ENCODE data around the gene SOCS6.
A peak's percentile ranks its signal among the peaks of the same experiment; 100 is the strongest.
"Not testable (repeated sequence)": the region's sequence is repeated elsewhere in the genome, so short reads cannot be mapped to it uniquely, and the experiment has no call there.

The SOCS6 gene

DNA sequence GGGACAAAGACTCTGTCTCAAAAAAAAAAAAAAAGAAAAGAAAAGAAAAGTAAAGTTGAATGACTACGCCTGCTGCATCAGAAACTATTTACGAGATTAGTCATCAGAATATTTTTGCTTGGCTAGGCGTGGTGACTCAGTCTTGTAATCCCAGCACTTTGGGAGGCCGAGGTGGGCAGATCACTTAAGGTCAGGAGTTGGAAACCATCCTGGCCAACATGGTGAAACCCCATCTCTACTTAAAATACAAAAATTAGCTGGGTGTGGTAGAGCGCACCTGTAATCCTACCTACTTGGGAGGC, 69.2 kb downstream of the SOCS6 start:
- peak; percentile 94 for DNase-seq (ENCODE audit: low read depth)

DNA sequence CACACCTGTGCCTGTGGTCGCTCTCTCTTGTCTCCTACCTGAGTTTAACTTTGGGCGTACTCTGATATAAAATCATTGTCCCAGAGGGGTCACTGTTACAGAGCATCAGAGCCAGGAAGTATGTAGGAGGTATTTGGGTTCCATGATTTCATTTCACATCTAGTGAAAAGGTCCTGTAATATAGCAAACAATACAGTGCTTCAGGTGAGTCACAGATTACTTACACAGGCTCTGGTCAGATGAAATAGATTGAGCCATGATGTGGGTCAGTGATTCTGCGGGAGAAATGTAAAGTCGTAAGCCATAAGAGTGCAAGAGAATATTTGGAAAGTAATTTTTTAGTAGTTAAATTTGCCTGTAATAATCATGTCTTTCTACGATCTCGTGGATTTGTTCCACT, 70.2 kb downstream of the SOCS6 start:
- no peak for DNase-seq (ENCODE audit: low read depth)

DNA sequence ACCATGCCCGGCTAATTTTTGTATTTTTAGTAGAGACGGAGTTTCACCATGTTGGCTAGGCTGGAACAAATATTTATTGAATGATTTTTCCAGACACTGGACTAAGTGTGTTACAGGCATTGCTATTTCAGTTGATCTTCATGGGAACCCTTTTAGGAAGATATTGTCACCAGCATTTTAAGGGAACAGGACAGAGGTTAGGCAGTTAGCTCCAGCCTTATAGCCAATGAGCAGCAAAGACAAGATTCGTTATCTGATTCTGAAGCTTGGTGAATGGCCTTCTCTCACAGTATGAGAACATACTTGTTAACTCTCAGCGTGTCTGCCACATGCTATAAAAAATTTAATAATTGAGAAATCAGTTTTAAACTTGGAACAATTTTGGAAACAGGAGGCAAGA, 73.4 kb downstream of the SOCS6 start:
- no peak for DNase-seq (ENCODE audit: low read depth)

DNA sequence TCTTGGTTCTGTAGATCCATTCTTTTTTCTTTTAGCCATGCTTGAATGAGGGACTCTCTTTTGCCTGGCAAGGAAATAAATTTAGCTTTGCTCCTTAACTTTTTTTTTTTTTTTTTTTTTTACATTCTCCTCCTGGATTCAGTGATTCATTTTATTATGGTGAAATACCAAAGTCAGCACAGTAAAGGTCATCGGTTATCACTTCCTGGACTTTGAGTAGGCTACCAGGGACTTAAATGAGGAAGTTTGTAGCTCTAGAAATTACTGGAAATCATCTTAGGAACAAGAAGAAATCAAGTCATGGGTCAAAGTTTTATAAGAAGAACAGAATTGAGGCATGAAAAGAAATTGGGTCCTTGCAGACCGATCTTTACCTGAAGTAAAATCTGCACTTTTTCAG, 75.0 kb downstream of the SOCS6 start:
- peak; percentile 74 for DNase-seq (ENCODE audit: low read depth)

DNA sequence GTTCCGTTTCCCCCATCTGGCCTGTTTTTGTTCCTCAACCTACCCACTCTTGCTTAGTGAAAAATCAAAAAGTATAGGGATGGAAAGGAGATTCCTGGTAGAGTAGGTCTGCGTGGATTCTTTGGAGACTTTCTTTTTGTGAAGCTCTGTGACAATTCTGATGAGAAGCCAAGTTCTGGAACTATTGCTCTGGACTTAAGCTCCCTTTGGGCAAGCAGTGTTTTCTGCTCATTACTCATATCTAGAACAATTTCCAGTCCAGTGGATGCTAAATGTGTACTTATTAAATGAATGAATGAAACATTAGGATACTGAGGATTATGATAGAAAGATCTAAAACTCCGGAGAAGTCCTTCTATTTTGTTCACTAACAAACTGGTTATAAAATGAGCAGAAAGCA, 76.5 kb downstream of the SOCS6 start:
- peak; percentile 39 for DNase-seq (ENCODE audit: low read depth)

DNA sequence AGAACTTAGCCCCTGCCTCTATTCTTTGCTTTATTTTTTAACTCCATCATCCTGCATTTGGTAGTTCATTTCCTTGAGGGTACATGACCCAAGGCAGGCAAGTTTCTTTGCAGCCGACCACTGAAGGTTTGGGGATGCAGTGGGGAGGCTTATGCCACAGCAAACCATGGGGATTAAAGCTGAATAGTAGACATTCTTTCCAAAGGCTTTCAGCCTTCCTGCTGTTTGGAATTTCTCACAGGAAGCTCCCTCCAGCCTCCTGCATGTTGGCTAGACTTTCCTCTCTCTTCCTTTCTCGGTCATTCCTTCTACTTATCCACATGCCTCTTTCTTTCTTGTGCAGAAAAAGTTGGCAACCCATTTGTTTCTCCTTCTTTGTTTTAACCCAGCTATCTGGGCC, 77.3 kb downstream of the SOCS6 start:
- DNase-seq (ENCODE audit: low read depth) = peak; percentile 64

DNA sequence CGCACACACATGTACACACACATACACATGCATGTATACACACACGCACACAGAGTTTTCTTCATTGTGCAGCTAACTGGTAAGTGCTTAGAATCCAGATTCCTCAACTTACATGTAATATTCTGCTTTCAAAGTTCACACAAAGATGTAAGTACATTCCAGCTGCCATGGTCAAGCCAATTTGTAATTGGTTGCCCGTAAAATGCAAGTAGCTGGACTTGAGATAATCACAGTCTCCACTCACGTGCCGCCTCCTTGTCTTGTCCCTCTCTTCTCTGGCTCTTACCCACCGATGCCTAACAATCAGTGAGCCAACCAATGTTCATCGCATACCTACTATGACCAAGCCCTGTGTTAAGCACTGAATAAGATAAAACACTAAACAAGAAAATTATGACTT, 77.8 kb downstream of the SOCS6 start:
- peak; percentile 54 for DNase-seq (ENCODE audit: low read depth)

DNA sequence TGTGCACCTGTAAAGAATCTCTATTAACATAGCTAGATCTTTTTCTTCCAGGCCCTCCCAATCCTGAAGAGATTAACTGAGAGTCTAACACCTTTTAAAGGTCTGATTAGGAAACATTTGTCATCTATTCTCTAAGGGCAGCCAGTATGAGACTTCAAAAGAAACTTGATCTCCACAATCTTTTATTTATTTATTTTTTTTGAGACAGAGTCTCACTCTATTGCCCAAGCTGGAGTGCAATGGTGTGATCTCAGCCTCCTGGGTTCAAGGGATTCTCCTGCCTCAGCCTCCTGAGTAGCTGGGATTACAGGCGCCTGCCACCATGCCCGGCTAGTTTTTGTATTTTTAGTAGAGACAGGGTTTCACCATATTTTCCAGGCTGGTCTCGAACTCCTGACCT, 78.5 kb downstream of the SOCS6 start:
- DNase-seq (ENCODE audit: low read depth) = not testable (repeated sequence)

DNA sequence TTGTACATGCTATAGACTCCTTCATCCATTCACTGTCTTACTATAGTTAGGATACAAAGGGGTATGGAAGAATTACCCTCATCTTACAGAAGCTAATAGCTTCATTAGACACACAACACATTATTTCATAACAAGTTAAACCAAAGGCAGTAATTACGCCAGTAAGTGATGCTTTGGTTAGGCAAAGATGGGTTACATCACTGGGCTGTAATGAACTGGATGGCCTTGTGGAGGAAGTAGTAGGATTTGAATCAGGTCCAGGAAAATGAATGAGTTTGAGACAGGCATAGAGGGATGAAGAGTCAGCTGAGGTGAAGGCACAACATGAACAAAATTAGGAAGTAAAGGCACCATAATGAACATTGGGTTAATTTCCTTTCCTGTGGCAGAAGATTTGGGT, 80.1 kb downstream of the SOCS6 start:
- DNase-seq (ENCODE audit: low read depth) = peak; percentile 41

DNA sequence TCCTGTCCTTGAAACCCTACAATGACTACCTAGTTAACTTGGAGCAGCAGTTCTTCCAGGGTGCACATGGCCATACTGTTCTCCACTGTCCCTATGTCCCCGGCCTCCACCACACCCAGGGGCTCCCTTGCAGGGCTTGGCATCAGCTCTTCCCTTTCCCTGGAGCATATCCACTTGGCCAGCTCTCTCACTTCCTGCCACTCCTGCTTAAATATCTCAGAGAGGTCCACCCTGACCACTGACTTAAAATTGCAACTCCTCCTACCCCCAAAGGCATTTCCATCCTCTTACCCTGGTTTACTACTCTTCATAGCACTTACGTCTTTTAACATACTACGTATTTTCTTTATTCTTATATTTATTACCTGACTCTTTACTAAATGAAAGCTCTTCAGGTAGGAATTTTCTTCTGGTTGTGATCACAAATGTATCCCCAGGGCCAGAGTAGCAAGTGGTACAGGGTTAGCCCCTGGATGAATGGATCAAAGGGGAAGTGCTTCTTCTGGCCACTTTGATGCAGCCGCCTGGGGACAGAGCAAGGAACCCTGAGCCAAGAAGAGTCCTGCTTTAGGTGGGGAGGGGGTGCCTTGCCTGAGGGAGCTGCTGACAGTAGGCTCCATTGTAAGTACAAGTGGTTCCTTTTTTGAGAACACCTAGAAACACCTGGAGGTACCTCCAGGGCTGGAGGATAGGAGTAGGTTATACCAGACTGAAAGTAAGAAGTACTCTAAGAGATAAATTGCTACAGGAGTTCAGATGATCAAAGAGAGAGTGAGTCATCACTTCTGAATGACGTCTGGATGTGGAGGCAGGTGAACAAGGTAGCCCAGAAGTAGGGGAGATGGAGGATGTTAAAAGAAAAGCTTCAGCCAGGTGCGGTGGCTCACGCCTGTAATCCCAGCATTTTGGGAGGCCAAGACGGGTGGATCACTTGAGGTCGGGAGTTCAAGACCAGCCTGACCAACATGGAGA, 82.2 kb downstream of the SOCS6 start:
- no peak for DNase-seq (ENCODE audit: low read depth)

DNA sequence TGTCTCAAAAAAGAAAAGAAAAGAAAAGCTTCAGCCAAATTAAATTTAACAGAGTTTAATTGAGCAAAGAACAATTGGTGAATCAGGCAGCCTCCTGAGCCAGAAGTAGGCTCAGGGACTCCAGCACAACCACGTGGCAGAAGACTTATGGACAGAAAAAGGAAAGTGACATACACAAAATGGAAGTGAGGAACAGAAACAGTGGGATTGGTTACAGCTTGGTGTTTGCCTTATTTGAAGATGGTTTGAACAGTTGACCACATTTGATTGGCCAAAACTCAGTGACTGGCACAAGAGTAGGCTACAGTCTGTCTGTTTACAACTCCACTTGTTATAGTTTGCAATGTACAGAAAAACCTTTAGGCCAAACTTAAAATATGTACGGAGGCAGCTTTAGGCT, 83.1 kb downstream of the SOCS6 start:
- DNase-seq (ENCODE audit: low read depth) = no peak

DNA sequence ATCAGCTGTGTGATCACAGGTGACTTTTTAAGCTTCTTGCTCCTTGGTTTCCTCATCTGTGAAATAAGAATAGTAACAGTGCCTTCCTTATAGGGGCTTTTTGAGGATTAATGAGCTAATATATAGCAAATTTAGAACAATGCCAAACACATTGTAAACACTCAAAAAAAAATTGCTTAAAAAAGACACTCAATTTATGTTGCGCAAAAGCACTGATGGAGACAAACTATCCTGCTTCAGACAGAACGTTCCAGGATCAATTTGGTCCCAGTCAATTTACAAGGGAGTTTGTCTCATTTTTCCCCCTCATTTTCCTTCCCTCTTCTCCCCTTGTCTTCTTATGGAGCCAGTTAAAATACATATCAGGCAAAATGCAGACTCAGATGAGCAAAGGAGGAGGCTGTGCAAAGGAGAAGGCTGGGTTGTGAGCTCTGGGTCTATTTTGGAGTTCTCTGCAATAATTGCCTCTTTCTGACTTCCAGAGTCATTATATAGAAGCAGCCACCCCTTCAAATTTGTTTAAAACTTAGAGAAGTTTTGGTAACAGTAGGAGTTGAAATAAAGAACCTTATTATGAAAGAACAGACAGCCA, 83.7 kb downstream of the SOCS6 start:
- DNase-seq (ENCODE audit: low read depth) = no peak

DNA sequence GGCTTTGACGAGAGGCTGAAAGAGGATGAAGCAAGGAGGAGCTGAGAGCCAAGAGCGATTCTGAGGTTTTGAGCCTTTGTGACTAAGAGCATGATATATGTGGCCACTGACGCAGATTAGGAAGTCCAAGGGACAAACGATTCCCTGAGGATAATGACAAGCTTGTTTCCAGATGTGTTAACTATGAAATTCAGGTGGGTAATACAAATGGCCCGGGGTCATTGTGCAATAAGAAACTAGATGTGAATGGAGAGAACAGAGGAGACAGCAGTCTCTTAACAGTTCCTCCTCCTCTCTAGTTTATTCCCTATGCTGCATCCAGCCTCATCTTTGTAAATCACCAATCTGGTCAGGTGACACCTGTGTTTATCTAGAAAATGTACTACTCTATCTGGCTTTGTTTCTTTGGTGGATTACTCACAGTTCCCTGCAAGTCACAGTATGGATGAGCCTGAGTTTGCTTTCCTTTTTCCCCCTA, 84.2 kb downstream of the SOCS6 start:
- peak; percentile 92 for DNase-seq (ENCODE audit: low read depth)

DNA sequence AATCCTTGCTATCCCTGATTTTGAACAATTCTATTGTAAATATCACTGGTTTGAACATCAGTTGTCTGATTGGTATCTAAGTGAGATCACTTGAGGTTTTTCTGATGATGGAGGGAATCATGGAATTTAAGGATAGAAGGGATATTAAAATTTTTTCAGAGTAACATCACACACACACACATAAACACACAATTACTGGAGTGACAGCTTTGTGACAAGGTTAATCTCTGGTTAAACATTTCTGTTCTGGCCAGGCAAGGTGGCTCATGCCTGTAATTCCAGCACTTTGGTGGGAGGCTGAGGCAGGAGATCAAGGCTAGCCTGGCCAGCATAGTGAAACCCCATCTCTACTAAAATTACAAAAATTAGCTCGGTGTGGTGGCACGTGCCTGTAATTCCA, 85.3 kb downstream of the SOCS6 start:
- DNase-seq (ENCODE audit: low read depth) = peak; percentile 69

DNA sequence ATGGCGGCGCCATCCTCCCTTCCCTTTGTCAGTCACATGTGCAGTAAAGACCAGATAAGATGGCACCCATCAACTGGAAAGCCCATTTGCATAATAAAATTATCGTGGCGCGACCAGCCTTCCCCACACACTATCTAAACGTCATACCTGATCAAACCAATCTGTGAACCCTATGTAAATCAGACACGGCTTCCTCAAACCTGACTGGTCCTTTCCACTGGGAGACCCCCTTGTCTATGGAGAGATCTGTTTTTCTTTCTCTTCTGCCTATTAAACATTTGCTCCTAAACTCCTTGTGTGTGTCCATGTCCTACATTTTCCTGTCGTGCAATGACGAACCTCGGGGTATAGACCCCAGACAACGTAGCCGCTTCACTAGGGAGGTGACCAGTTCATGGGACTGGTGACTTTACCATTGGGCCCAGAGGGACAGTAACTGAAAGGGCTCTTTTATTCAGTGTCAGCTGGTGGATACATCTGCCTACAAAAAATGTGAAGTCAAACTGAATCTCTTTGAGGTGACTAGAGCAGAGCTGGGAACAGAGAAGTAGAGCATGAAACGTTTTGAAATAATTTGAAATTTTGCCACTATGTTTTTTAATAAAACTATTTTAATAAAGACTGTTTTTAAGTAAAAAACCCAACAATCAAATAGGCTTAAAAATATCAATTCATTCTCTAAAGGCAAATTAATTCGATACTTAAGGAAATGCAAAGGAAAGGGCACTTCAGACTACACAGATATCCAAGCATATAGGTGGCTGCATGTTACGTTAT, 87.5 kb downstream of the SOCS6 start:
- no peak for DNase-seq (ENCODE audit: low read depth)

DNA sequence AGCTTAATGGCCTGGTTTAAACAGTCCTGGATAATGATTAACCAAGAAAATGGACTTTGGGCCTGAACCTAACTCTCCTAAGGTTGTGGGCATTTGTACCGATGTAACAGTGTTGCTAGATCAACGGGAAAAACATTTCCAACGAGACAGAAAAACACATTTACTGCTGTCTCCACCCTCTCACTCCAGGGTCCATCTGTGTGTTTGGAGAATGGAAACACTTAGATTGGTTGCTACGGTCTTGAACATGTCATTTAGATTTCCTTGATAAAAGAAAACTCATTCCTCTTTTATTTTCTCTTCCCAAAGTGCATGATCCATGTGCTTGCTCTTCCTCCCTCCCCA, 88.0 kb downstream of the SOCS6 start:
- no peak for DNase-seq (ENCODE audit: low read depth)

DNA sequence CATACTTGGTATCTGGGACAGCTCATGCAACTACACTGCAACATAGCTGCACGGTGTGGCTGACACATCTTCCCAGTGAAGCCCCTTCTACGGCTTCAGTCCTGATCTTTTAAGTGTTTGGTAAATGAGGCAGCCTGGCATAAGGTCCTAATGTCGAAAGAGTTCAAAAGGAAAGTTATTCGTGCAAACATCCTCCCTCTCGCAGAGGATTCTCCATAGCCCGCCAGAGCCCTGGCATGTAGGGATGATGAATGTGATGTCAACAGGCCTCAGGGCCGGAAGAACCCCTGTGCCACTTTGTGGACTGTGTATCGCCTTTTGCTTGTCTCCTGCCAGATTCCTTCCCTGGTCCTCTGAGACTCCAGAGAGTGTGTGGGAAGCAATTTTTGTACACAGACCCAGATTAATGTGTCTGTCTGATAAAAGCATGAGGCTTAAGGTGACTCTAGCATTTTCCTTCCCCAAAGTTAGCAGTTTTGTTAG, 88.5 kb downstream of the SOCS6 start:
- DNase-seq (ENCODE audit: low read depth) = peak; percentile 32

DNA sequence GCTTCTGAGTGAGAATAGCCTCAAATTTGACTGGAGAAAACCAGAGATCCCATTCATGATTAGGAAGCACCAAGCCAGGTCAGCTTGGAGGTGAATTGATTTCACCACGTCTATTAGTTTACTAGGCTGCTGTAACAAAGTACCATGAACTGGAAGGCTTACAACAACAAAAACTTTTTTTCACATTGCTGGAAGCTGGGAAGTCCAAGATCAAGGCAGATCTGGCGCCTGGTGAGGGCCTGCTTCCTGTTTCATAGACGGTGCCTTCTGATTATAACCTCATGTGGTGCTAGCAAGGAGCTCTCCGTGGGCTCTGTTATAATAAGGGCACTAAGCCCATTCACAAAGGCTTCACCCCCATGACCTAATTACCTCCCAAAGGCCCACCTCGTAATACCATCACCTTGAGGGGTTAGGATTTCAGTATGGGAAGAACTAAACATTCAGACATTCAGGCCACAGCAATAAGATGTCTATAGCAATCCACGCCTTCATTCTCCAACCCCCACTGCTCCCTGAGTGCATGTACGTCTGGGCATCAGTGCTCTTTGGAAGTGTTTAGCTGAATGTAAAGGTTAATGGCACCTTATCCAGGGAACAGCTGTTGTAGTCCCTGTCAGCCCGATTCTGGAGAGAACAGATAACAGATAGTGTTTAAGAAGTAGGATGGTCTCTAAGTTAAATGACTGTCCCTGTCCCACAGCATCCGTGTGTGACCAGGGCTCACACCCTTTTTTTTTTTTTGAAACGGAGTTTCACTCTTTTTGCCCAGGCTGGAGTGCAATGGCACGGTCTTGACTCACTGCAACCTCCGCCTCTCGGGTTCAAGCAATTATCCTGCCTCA, 89.2 kb downstream of the SOCS6 start:
- DNase-seq (ENCODE audit: low read depth) = no peak

Data from EH (cell line).